Kidney (tissue), 14 donors: ENCODE data around the gene ADARB2. TPM values are rescaled to one million over a fixed set of nuclear protein-coding genes. Genes with fewer than 3 reads are reported as not detected.

Source experiments
- DNase-seq, 5 donors: peaks; one replicate each; pipeline ENCODE4 v3.0.0-alpha.2; 2013 to 2020
- FAIRE-seq: peaks from 2 replicates; lab custom pipeline; 2012; peaks lifted over from hg19 to GRCh38; lab: Jason Lieb, UNC
- H3K27ac ChIP-seq, 2 donors: one replicate each; pipeline ENCODE4 v1.7.0; 2013; ENCODE audit warnings: low read depth in 2 of 2, low read length in 2 of 2, inconsistent platforms in 1 of 2
- H3K27me3 ChIP-seq: one replicate; pipeline ENCODE4 v1.7.1; 2013; ENCODE audit warnings: low read length, inconsistent platforms; ENCODE audit not compliant: control insufficient read depth, insufficient read depth
- H3K36me3 ChIP-seq, 3 donors: one replicate each; pipeline versions ENCODE4 v1.7.0 to v1.7.1; 2013; ENCODE audit warnings: low read length in 3 of 3, control low read depth in 1 of 3, inconsistent platforms in 1 of 3; ENCODE audit not compliant: insufficient read depth in 3 of 3, control insufficient read depth in 2 of 3
- H3K4me1 ChIP-seq, 3 donors: one replicate each; pipeline versions ENCODE4 v1.7.0 to v1.7.1; 2013; ENCODE audit warnings: low read length in 3 of 3, inconsistent platforms in 1 of 3, low read depth in 1 of 3; ENCODE audit not compliant: control insufficient read depth in 2 of 3, insufficient read depth in 2 of 3
- H3K4me3 ChIP-seq, 3 donors: one replicate each; pipeline versions ENCODE4 v1.7.0 to v1.8.1; 2013; ENCODE audit warnings: low read length in 3 of 3, control low read depth in 1 of 3, inconsistent platforms in 1 of 3
- H3K9ac ChIP-seq, 3 donors: one replicate each; pipeline versions ENCODE4 v1.7.0 to v1.7.1; 2013; ENCODE audit warnings: low read length in 3 of 3, control low read depth in 1 of 3, inconsistent platforms in 1 of 3
- H3K9me3 ChIP-seq, 3 donors: one replicate each; pipeline versions ENCODE4 v1.7.0 to v1.7.1; 2013; ENCODE audit warnings: low read length in 3 of 3, control low read depth in 1 of 3, inconsistent platforms in 1 of 3; ENCODE audit not compliant: control insufficient read depth in 2 of 3, insufficient read depth in 1 of 3
- CTCF ChIP-seq: IDR thresholded peaks from 3 replicates; pipeline ENCODE4 v1.5.1; 2012; ENCODE audit warnings: mild to moderate bottlenecking, moderate library complexity, borderline replicate concordance; ENCODE audit not compliant: insufficient read depth; ENCODE audit errors: extremely low read depth
- intact Hi-C: fragments of 100-400 bp; cut with DNase I; formaldehyde crosslinking; loops from one replicate; pipeline ENCODE4 v1.11.1; 2022
- polyA plus RNA-seq: library from polyadenylated mRNA; stranded (reverse); fragments of 350-450 nt; fragmentation: Illumina TruSeq; extraction: RNeasy Lipid Tissue Mini Kit (QIAGEN cat#74804); gene quantifications from one replicate; pipeline ENCODE4 v1.2.3, GENCODE V29; 2014; ENCODE audit warnings: low read depth, low replicate concordance; ENCODE audit not compliant: insufficient read depth
- total RNA-seq: library from RNA; stranded (reverse); fragmentation: NEBNext Ultra II Directional; extraction: Animal tissue kit (Norgen Biotek cat#: 25700); gene quantifications from one replicate; pipeline ENCODE4 v1.2.1, GENCODE V29; 2021
- donor health status: control.
- donor health status: control.
- donor health status: control.
- donor health status: control.
- donor health status: control.
- donor health status: DM: yes; HTN: yes; CAD: no.
- donor health status: Normal renal cell carcinoma (clear cell type).

ADARB2 gene
- total and polyA plus RNA-seq, 2 donors from 2014 or later, result 1.0 to 1.3 TPM

GRCh38 chr10:1195828-1196227 lies 541.5 kb downstream of the ADARB2 start:
- intact Hi-C loops, result no loop called here
- DNase-seq (no peak), FAIRE-seq (no peak)
- Histone ChIP-seq H3K9ac (no peak overlapping the region), H3K36me3 (no peaks in the 10 kb centered on the region), H3K4me1 (peaks cover 0 to 12% (median 0%) of the 10 kb centered on the region in 3 donors), H3K9me3 (no peaks in the 10 kb centered on the region), H3K27me3 (no peaks in the 10 kb centered on the region), H3K27ac (no peak overlapping the region), H3K4me3 (no peak overlapping the region)
- no peak for TF ChIP-seq CTCF

GRCh38 chr10:1194161-1194560 lies 543.2 kb downstream of the ADARB2 start:
- no peak for FAIRE-seq
- intact Hi-C loops, result no loop called here
- H3K4me3 ChIP-seq, result no peak overlapping the region

DNA sequence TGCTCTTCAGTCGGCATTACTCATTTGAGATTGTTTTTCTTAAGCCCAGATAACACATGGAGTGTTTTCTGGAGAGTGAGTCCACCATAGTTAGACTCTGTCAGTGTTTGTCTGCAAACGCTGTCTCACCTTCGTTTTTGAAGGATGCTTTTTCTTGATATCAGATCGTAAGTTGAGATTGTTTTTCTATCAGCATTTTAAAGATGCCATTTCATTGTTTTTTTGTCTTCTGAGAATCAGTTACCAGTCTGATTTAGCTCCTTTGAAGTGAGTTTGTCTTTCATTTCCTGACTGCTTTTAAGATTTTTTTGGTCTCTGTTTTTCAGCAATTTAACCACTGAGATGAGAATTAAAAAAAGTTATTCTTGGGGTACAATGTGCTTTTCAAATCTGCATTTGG lies 543.8 kb downstream of the ADARB2 start:
- no peak overlapping the region for H3K9ac ChIP-seq
- H3K27me3 ChIP-seq, result no peaks in the 10 kb centered on the region
- intact Hi-C loops, result no loop called here

More at GRCh38 chr10:1194161-1194560, 543.2 kb downstream of the ADARB2 start:
- no peak for DNase-seq
- H3K9ac ChIP-seq, result no peak overlapping the region
- no peak overlapping the region for H3K27ac ChIP-seq
- peaks cover 0 to 15% (median 3%) of the 10 kb centered on the region in 3 donors for H3K4me1 ChIP-seq
- TF ChIP-seq CTCF, result no peak
- H3K27me3 ChIP-seq, result no peaks in the 10 kb centered on the region
- no peaks in the 10 kb centered on the region for H3K36me3 ChIP-seq
- no peaks in the 10 kb centered on the region for H3K9me3 ChIP-seq

More for the DNA sequence above, 543.8 kb downstream of the ADARB2 start:
- DNase-seq, result no peak
- no peak overlapping the region for H3K27ac ChIP-seq
- H3K36me3 ChIP-seq, result no peaks in the 10 kb centered on the region
- H3K4me1 ChIP-seq, result peaks cover 0 to 21% (median 7%) of the 10 kb centered on the region in 3 donors
- FAIRE-seq, result no peak
- no peak overlapping the region for H3K4me3 ChIP-seq
- no peaks in the 10 kb centered on the region for H3K9me3 ChIP-seq
- TF ChIP-seq CTCF, result no peak
